Fibroblast of skin of abdomen (primary cell): ENCODE results near the gene PRR33.

Source experiments
- DNase-seq: peaks from one replicate; pipeline ENCODE4 v3.0.0-alpha.2; 2013

PRR33 gene

DNA sequence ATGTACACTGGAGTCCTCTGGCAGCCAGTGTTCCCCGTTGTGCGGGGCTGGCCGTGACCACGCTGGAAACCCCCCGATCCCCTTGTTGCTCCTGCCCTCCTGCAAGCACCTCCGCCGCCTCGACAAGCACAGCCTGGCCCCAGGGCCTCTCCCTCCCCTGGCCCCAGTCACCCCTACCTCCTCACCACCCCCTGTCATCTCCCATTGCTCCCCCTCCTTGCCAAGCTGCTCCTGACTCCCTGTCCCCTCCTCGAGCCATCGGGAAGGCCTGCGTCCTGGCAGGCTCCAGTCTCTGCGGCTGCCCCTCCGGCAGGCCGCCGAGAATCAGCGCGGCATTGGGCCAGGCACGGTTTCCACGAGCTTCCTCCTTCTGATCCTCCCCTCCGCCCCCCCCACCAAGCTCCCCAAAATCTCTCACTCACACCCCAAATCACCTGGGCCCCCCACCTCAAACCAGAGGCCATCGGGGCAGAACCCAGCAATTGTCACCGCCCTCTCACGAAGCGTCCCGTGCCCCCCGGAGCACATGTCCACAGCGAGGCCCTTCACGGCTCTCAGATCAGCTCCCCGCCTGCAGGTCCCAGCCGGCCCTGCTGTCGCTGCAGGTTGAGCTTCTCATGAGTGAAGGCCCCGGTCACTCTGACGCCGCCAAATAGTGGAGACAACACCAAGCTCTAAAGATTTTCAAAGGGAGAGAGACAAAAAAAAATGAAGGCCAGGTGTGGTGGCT lies 44.5 kb downstream of the PRR33 start:
- DNase-seq: no peak

DNA sequence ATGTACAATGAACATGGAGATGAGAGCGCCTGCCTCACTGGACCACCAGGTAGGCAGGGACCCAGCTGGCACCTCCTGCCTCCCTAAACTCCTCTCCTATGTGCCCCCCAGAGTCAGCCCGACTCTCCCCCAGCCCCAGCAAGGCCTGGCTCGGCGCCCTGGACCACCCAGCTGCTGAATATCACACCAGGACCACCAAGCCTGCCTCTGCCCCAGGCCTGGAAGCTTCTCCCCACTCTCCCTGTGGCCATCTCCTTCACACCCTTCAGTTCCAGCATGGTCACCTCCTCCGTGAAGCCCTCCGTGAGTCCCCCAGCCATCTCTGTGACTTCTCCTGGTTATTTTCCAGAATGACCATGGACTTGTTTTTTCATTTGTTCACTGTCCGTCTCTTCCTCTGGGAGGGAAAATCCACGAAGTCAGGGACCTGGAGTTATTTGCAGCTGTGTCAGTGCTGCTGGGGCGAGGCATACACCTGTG lies 45.2 kb downstream of the PRR33 start:
- no peak for DNase-seq

DNA sequence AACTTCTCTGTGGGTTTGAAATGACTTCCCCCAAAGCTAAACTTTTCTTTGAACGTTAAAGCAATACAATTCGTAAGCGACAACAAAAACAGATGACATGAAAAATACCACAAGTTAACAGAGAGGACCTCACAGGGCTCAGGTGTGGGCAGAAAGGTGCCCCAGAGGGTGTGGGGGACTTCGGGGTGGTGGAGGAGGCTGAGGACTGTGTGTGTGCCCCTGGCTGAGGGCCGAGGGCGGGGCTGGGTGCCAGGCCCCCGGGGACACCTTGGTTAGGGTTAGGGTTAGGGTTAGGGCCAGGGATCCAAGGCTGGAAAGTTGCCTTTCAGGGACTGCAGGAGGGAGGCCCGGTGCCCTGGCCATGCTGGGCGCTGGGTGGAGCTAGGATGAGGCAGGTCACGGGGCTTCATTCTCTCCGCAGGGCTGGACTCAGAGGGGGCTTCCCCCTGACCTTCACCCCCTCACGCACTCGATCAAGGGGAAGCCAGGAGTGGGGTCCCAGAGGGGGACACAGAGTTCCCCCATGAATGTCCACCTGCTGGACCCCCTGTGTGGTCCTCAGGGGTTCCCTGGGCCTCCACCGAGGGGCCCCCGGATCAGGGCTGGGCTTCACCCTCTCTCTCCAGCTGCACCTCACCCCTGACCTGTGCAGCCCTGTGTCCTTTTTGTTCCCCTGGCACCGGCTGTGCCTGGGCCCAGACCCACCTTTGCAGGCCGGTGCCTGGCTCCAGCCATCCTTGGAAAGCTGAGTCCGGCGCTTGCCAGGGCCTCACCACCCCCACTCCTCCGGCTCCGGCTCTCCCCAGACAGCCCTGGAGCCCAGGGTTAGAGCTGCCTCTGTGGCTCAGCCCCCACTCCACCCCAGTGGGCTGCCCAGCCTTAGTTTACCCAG lies 45.9 kb downstream of the PRR33 start:
- no peak for DNase-seq

DNA sequence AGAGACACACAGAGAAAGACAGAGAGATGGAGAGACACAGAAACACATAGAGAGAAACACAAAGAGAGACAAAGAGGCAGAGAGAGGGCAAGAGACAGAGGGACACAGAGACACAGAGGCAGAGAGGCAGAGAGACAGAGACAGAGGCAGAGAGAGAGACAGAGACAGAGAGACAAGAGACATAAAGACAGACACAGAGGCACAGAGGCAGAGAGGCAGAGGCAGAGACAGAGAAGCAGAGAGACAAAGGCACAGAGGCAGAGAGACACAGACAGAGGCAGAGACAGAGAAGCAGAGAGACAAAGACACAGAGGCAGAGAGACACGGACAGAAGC lies 46.6 kb downstream of the PRR33 start:
- DNase-seq: no peak

DNA sequence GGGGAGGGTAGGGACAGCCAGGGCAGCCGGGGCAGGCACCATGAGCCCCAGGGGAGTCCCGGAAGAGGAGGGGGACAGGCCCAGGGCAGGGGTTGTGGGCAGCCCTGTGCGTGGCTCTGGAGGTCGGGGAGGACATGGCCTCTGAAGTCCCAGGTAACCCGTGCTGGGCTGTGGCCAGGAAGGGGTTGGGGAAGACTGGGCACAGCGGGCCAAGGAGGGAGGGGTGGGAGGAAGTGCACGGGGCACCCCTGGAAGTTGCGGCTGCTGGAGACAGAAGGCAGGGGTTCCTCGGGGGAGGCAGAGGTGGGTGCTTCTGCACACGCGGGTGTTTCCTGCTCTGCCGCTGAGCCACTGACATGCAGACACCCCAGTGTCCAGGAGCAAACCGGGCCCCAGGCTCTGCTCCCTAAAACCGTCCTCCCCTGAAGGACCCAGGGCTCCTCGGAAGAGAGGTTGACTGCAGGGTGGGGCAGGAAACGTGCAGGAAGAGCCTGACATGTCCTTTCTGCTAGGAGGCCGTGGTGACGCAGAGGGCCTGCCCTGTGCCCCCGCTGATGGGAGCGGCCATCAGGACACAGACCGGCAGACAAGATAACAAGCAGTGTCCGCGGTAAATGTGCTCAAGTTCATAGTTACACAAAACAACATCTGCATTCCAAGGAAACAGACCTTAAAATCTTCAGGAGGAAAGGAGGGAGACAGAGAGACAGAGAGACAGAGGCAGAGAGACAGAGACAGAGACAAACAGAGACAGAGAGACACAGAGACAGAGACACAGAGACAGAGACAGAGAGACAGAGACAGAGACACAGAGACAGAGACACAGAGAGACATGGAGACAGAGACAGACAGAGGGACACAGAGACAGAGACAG lies 47.2 kb downstream of the PRR33 start:
- no peak for DNase-seq

DNA sequence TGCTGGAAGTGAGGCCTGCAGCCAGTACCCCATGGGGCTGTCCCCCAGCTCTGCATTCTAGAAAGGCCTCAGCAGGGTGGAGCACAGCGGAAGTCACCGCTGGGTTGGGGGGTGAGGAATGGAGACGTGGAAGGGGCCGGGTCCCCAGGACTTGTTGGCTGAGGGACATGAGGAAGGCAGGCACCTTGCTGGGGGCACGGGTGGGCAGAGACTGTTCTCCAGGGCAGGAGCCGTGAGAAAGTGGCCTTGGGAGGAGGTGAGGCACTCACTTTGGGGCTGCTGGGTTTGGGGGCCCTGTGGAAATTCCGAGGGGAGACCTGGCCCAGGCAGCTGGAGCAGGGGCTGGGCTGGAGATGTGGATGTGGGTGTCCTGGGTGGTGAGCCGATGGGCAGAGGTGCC lies 47.9 kb downstream of the PRR33 start:
- no peak for DNase-seq

DNA sequence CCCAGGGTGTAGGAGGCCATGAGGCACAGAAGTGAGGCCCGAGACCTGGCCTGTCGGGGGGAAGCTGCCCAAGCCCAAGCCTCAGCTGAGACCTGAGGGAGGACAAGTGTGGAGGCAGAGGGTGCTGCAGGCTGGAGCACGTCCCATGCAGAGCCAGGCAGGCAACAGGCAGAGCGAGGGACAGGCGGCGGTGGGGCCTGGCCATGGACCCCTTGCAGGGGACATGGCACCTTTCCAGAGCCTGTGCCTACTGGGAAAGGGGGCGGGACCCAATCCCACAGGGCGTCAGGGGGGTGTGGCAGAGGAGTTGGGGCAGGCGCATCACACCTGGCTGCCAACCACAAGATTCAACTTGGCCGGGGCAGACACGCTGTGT lies 48.6 kb downstream of the PRR33 start:
- DNase-seq: no peak

DNA sequence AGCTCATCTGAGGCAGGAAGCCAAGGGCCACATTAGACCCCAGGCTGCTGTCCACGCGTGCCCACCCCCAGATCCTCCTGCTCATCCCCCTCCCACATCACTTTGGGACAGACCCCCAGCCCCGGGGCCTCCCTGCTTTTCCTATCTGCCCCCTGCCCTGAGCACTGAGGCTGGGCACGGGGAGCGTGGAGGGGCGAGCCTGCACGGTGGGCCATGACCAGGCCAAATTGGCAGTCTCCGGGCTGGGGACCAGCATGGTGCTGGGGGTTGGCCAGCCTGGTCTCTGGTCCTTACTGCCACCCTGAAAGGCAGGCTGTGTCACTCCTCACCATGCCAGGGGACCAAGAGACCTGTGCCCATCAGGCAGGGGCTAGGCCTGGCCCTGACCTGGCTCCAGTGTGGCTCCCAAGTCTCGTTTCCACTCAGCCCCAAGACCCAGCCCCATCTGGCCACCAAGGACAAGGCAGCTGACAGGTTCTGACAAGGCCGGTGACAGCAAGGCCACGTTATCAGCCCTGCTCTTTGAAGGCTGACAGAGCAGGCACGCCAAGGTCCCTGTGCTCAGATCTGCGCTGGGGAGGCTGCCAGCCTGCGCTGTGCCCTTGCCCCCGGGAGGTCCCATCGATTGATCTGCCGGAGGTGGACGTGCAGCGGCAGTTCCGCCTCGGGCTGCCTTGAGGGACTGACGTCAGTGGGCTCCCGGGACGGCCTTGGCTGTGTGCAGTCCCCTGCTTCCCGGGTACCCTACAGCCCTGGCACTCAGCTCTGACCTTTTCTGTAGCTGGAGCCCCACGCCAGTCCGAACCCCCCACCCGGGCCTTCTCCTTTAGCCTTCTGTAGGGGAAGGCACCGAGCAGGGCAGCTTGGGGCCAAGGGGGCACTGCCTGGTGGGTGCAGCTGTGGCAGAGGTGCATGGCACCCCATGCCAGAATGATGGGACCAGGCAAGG lies 49.3 kb downstream of the PRR33 start:
- DNase-seq: no peak

DNA sequence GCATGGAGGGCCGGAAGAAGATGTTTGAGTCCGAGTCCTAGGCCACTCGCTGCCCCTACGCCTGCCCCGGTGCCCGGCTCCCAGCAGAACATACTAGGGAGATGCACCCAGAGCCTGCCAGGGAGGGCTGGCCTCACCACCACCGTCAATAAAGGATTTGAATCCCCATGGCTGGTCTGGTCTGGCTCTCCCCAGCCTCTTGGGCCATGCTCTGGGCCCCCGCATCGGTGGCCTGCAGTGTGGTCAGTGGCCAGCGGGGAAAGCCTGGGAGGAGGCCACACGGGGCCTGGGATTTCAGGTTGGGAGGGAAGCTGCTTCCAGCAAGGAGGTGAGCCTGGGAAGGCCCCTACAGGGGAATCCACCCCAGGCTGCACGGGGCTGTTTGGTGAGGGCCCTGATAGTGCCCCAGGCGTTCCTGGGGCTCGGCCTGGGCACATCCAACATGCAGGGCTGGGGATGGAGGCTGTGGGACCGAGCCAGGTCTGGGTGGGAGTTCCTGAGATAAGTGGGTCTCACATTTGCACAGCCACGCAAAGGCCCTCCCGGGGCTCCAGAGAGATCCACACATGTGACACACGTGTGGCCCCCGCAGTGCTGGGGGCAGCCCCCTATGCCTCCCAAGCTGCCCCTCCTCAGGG lies 50.1 kb downstream of the PRR33 start:
- DNase-seq: no peak

DNA sequence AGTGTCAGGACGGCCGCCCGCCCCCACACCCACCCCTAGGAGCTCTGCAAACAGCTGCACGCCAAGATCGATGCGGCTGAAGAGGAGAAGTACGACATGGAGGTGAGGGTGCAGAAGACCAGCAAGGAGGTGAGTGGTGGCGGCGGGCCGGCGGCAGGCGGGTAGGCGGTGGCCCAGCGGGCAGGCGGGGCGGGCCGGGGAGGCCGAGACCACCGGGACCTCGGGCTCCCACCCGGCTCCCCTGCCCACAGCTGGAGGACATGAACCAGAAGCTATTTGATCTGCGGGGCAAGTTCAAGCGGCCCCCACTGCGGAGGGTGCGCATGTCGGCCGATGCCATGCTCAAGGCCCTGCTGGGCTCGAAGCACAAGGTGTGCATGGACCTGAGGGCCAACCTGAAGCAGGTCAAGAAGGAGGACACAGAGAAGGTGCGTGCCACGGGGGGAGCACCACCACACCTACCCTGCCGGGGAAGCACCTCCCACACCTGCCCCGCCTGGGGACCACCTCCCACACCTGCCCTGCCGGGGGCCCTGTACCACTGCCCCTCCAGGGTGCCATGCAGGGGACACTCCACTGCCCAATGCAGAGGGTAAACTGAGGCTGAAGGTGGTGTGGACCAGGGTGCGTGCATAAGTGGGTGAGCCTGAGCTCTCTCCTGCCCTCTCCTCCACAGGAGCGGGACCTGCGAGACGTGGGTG lies 50.8 kb downstream of the PRR33 start:
- no peak for DNase-seq

DNA sequence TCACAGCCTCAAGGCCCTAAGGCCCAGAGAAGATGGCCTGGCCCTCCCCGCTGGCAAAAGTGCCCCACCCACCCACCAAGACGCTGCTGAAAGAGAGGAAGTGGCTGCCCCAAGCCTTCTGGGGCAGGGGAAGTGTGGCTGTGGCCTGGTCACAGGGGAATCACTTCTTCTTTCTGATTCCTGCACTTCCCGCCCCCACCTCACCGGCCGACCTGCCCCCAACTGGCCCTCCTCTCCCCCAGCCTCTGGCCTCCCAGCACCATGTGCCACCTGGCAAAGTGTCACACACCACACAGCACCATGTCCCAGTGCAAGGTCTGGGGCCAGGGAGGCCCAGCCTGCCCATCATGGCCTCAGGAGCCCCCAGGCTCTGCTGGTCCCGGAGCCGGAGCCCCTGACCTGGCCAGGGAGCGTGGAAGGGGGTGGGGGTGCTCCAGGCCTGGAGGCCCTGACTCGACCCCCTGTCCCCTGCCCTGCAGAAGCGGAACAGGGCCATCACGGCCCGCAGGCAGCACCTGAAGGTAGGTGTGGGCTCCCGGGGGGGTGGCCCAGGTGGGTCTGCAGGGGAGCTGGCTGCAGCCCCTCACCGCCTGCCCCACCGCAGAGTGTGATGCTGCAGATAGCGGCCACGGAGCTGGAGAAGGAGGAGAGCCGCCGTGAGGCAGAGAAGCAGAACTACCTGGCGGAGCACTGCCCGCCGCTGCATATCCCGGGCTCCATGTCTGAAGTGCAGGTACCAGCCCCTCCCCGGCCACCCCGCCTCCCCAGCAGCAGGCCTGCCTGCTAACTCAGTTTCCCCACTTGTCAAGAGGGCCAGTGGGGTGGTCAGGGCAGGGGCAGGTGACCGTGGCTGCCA lies 51.5 kb downstream of the PRR33 start:
- no peak for DNase-seq

DNA sequence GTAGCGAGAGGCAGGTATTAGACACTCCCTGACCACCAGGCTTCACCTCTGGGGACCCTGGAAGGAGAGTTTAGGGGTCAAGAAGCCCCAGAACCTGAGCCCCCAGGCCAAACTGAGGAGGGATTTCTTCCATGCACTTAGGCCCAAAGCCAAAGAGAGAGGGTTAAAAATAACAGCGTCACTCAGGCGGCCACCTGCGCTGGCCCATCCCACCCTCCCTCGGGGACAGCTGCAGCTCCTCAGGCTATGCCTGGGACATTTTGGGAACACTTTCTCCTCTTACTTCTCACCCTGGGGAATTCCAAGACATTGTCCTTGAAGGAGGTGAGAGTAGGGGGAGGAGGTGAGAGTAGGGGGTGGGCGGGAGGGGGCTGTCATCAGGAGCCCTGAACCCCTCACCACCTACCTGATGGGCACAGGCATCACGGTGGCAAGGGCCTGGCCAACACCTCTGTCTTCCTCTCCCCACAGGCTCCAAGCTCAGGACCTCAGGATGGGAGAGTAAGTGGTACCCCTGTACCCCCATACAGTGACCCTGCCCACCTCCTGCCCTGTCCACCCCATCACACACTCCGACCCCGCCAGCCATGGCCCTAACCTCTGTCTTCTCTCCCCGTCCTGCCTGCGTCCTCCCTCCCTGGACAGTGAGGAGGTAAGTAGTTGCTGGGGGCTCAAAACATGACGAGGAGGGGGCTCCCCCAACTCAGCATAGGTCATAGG lies 52.3 kb downstream of the PRR33 start:
- no peak for DNase-seq

DNA sequence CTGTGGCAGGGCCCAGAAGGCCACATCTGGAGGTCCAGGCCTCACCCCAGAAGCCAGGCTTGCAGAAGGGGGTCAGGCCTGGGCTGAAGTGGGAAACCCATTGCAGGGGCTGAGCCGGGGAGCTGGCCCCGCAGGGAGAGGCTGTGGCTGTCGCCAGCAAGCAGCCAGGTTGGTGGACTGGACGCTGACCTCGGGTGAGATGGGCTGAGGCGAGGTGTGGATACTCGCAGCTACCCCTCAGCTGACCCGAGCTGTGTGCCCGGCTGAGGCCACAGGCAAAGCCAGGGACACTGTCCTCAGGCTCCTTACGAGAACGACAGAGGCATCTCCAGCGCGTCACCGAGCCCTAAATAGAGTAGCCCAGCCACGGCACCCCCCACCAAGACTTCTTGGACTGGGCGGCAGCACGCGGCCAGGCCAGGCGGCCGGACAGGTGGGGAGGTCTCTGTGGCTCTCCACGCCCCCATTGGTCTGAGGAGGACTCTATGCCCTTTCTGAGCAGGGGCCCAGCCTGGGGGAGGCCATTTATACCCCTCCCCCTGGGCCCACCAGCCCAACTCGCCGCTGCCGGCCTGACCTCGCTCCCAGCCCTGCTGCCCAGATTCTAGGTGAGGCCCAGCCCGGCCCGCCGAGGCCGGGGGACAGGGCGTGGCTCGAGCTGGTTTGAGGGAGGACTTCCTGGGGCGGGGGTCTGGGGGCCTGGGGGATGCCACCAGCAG lies 53.1 kb downstream of the PRR33 start, which contains the start of gene TNNI2:
Gene TNNI2, plus strand, starts transcription at position 556 of the 719 bp plus-strand sequence. CDS start 716 bp downstream, outside the sequence.
- DNase-seq: no peak
